Raji (cell line): ENCODE data around the gene GPALPP1.

Experiments
- POLR2A ChIP-seq: IDR thresholded peaks from 2 replicates; pipeline ENCODE4 v1.6.1; 2011; ENCODE audit warnings: low read depth, low read length, control low read depth; ENCODE audit not compliant: insufficient read depth

Gene GPALPP1

GRCh38 chr13:44976196-44976595, 13.1 kb upstream of the GPALPP1 start:
- TF ChIP-seq POLR2A = no peak

- TF ChIP-seq POLR2A = no peak
Observed at GRCh38 chr13:44976949-44977583, 12.3 kb upstream of the GPALPP1 start.

GRCh38 chr13:44978328-44978727, 11.0 kb upstream of the GPALPP1 start:
- no peak for TF ChIP-seq POLR2A

GRCh38 chr13:44989941-44990340, 603 bp downstream of the GPALPP1 start:
- TF ChIP-seq POLR2A = no peak

- no peak for TF ChIP-seq POLR2A
Observed at GRCh38 chr13:45003417-45003816, 14.1 kb downstream of the GPALPP1 start.

GRCh38 chr13:45004096-45004495, 14.8 kb downstream of the GPALPP1 start:
- TF ChIP-seq POLR2A = no peak

GRCh38 chr13:45007225-45007624, 17.9 kb downstream of the GPALPP1 start:
- no peak for TF ChIP-seq POLR2A

- no peak for TF ChIP-seq POLR2A
Observed at GRCh38 chr13:45007823-45008222, 18.5 kb downstream of the GPALPP1 start.

GRCh38 chr13:45011198-45011597, 21.9 kb downstream of the GPALPP1 start:
- TF ChIP-seq POLR2A = no peak

- no peak for TF ChIP-seq POLR2A
Observed at GRCh38 chr13:45015300-45015699, 26.0 kb downstream of the GPALPP1 start.

GRCh38 chr13:45016792-45017425, 27.6 kb downstream of the GPALPP1 start:
- no peak for TF ChIP-seq POLR2A

GRCh38 chr13:45021250-45021649, 31.9 kb downstream of the GPALPP1 start:
- no peak for TF ChIP-seq POLR2A

GRCh38 chr13:45024847-45025246, 35.5 kb downstream of the GPALPP1 start:
- no peak for TF ChIP-seq POLR2A

GRCh38 chr13:45034342-45034741, 45.0 kb downstream of the GPALPP1 start:
- no peak for TF ChIP-seq POLR2A

GRCh38 chr13:45036206-45036605, 46.9 kb downstream of the GPALPP1 start:
- no peak for TF ChIP-seq POLR2A

- no peak for TF ChIP-seq POLR2A
Observed at GRCh38 chr13:45040173-45040572, 50.8 kb downstream of the GPALPP1 start.

GRCh38 chr13:45040622-45041021, 51.3 kb downstream of the GPALPP1 start:
- TF ChIP-seq POLR2A = no peak

GRCh38 chr13:45042539-45042938, 53.2 kb downstream of the GPALPP1 start:
- no peak for TF ChIP-seq POLR2A

GRCh38 chr13:45046445-45046844, 57.1 kb downstream of the GPALPP1 start:
- TF ChIP-seq POLR2A = no peak
